ENCODE data around the gene TUT1. TPM values are rescaled to one million over a fixed set of nuclear protein-coding genes. Genes with fewer than 3 reads are reported as not detected.

The TUT1 gene
- total RNA-seq, 1 experiment from 2014 or later, result 20.7 TPM

DNA sequence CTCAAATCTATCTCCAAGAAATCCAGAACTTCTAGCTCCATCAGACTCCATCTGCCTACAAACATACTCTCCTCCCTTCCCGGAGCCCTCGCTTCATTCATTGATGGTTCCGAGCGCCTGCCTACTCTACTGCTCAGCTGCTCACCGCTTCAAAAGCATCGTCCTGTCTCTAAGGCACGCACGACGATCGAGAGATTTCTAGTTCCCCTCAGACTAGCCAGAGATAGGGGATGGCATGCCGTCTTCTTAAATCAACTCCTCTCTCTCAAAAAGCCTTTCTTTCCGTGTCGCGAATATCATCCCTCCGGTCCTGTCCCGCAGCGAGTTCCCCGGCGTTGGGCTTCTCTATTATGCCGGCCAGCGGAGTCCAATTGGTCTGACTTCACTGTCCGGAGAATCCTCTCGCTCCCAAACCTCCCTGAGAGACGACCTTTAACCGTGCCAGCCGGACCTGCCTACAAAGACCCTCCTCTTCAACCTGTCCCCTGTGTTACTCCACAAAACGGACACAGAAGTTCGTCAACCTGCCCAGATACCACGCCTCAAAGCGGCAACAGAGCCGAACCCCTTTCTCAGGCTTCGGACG is 18.2 kb downstream of the TUT1 start:
- H2AFZ ChIP-seq (ENCODE audit: low read length), result no peak overlapping the region
- no peak overlapping the region for H2BK12ac ChIP-seq (ENCODE audit: insufficient read length, low read depth, low read length)
- Mint-ChIP-seq H3K4me1 (peaks cover 38 to 39% of the 10 kb centered on the region in 2 experiments), H3K4me3 (peak overlapping the region; percentile 99 to 100), H3K27me3 (ENCODE audit: low read depth) (no peaks in the 10 kb centered on the region), H3K36me3 (ENCODE audit: insufficient read depth in 1 of 3, low read depth in 3 of 3) (peaks cover 49 to 81% (median 73%) of the 10 kb centered on the region in 3 experiments), H3K9me3 (no peaks in the 10 kb centered on the region), H3K27ac (peak overlapping the region; percentile 95 to 99 (median 99))
- no peak overlapping the region for H3T11ph ChIP-seq (ENCODE audit: low read length)
- H3K4me2 ChIP-seq (ENCODE audit: insufficient read depth, insufficient read length, low read length), result peak overlapping the region; percentile 88
- DNase-seq, result no peak
- no peak overlapping the region for H2BK20ac ChIP-seq (ENCODE audit: low read depth, low read length, poor library complexity, severe bottlenecking)
- H3K79me2 ChIP-seq (ENCODE audit: insufficient read depth, low read length), result peaks cover 12% of the 10 kb centered on the region; the same call in 1 of the 2 replicates
- H3K14ac ChIP-seq (ENCODE audit: insufficient read depth, low read length), result peak overlapping the region; percentile 86
- H2BK120ac ChIP-seq (ENCODE audit: low read depth, low read length, poor library complexity, severe bottlenecking), result no peak overlapping the region
- no CpG with 5 or more reads among the region's 33 CpGs for WGBS (ENCODE audit: extremely low coverage, insufficient read length, low lambda C conversion rate)
- no peaks in the 10 kb centered on the region for H3K4me1 ChIP-seq (ENCODE audit: insufficient read depth, low read length)
- no peak overlapping the region for H2BK15ac ChIP-seq (ENCODE audit: low read depth, low read length)
- no peak overlapping the region for H3K23ac ChIP-seq (ENCODE audit: insufficient read length, low read depth, low read length)
- H4K20me1 ChIP-seq (ENCODE audit: control insufficient read depth, insufficient read depth, insufficient read length), result no peaks in the 10 kb centered on the region
- H3K79me1 ChIP-seq (ENCODE audit: insufficient read depth, low read depth, low read length, poor library complexity, severe bottlenecking), result peaks cover 8% of the 10 kb centered on the region
- no peak overlapping the region for H3K27ac ChIP-seq (ENCODE audit: insufficient read length, low read depth, low read length)
- H2AK5ac ChIP-seq (ENCODE audit: insufficient read length, low read length), result no peak overlapping the region
- H4K91ac ChIP-seq (ENCODE audit: insufficient read length, low read depth, low read length), result no peak overlapping the region
- no peak overlapping the region for H4K8ac ChIP-seq (replicated peaks; ENCODE audit: insufficient read length, low read depth, low read length)
- TF ChIP-seq, protein P1, sequence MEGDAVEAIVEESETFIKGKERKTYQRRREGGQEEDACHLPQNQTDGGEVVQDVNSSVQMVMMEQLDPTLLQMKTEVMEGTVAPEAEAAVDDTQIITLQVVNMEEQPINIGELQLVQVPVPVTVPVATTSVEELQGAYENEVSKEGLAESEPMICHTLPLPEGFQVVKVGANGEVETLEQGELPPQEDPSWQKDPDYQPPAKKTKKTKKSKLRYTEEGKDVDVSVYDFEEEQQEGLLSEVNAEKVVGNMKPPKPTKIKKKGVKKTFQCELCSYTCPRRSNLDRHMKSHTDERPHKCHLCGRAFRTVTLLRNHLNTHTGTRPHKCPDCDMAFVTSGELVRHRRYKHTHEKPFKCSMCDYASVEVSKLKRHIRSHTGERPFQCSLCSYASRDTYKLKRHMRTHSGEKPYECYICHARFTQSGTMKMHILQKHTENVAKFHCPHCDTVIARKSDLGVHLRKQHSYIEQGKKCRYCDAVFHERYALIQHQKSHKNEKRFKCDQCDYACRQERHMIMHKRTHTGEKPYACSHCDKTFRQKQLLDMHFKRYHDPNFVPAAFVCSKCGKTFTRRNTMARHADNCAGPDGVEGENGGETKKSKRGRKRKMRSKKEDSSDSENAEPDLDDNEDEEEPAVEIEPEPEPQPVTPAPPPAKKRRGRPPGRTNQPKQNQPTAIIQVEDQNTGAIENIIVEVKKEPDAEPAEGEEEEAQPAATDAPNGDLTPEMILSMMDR (conservative IDR thresholded peaks at IDR 0.05), result no peak
- peak overlapping the region; percentile 92 for H3K9ac ChIP-seq (ENCODE audit: extremely low read depth, insufficient read length, low read length)
- peak overlapping the region; percentile 66 for H3K18ac ChIP-seq (ENCODE audit: insufficient read length, low read depth, low read length)
- peaks cover 13% of the 10 kb centered on the region for H3K23me2 ChIP-seq (ENCODE audit: insufficient read length, low read depth, low read length, poor library complexity, severe bottlenecking)
- H3K4ac ChIP-seq (ENCODE audit: low read depth, low read length), result no peak overlapping the region
- H2BK5ac ChIP-seq (ENCODE audit: insufficient read length, low read length), result peak overlapping the region; percentile 74
- no peak overlapping the region for H3K56ac ChIP-seq (ENCODE audit: insufficient read length, low read depth, low read length)
- no peaks in the 10 kb centered on the region for H3K27me3 ChIP-seq (ENCODE audit: insufficient read depth, low read length)
- no peak overlapping the region for H4K5ac ChIP-seq (ENCODE audit: insufficient read length, low read depth, low read length)
- no peaks in the 10 kb centered on the region for H3K9me3 ChIP-seq (ENCODE audit: control insufficient read depth, low read depth, low read length)

All from H9 (cell line).